H9 (cell line): ENCODE measurements around the gene HSPA4. TPM values are rescaled to one million over a fixed set of nuclear protein-coding genes. Genes with fewer than 3 reads are reported as not detected.

Experiments used
- DNase-seq: peaks from one replicate; pipeline ENCODE4 v3.0.0-alpha.2; 2017
- H2AFZ ChIP-seq: one replicate; pipeline ENCODE4 v1.6.1; 2013; ENCODE audit warnings: mild to moderate bottlenecking, low read length, control low read depth, moderate library complexity
- H2AK5ac ChIP-seq: 2 replicates; pipeline ENCODE4 v1.6.1; 2013; ENCODE audit warnings: low read length, control low read depth, mixed read lengths; ENCODE audit not compliant: insufficient read length
- H2BK120ac ChIP-seq: one replicate; pipeline ENCODE4 v1.6.1; 2013; ENCODE audit warnings: low read depth, mild to moderate bottlenecking, low read length, control low read depth, inconsistent platforms; ENCODE audit not compliant: poor library complexity, severe bottlenecking
- H2BK12ac ChIP-seq: 2 replicates; pipeline ENCODE4 v1.6.1; 2013; ENCODE audit warnings: low read length, control low read depth, mixed read lengths, low read depth; ENCODE audit not compliant: insufficient read length
- H2BK15ac ChIP-seq: 2 replicates; pipeline ENCODE4 v1.6.1; 2013; ENCODE audit warnings: low read depth, low read length, control low read depth
- H2BK20ac ChIP-seq: one replicate; pipeline ENCODE4 v1.6.1; 2013; ENCODE audit warnings: low read depth, mild to moderate bottlenecking, low read length, control low read depth, inconsistent platforms; ENCODE audit not compliant: poor library complexity, severe bottlenecking
- H2BK5ac ChIP-seq: 2 replicates; pipeline ENCODE4 v1.6.1; 2013; ENCODE audit warnings: low read length, control low read depth, mixed read lengths; ENCODE audit not compliant: insufficient read length
- H3K14ac ChIP-seq: 2 replicates; pipeline ENCODE4 v1.6.1; 2013; ENCODE audit warnings: low read length, control low read depth; ENCODE audit not compliant: insufficient read depth
- H3K18ac ChIP-seq: 2 replicates; pipeline ENCODE4 v1.6.1; 2013; ENCODE audit warnings: low read depth, mild to moderate bottlenecking, mixed read lengths, low read length, control low read depth; ENCODE audit not compliant: insufficient read length
- H3K23ac ChIP-seq: 2 replicates; pipeline ENCODE4 v1.6.1; 2013; ENCODE audit warnings: low read length, control low read depth, mixed read lengths, low read depth; ENCODE audit not compliant: insufficient read length
- H3K23me2 ChIP-seq: 2 replicates; pipeline ENCODE4 v1.6.1; 2013; ENCODE audit warnings: low read depth, mild to moderate bottlenecking, mixed read lengths, low read length, control low read depth; ENCODE audit not compliant: insufficient read length, poor library complexity, severe bottlenecking
- H3K27ac ChIP-seq: 2 replicates; pipeline ENCODE4 v1.5.1; 2013; ENCODE audit warnings: low read length, control low read depth, mixed read lengths, low read depth; ENCODE audit not compliant: insufficient read length
- H3K27me3 ChIP-seq: 2 replicates; pipeline ENCODE4 v1.6.1; 2013; ENCODE audit warnings: low read length, control low read depth, inconsistent platforms; ENCODE audit not compliant: insufficient read depth
- H3K4ac ChIP-seq: 2 replicates; pipeline ENCODE4 v1.6.1; 2013; ENCODE audit warnings: low read depth, mild to moderate bottlenecking, control low read depth, inconsistent platforms, low read length, moderate library complexity
- H3K4me1 ChIP-seq: 2 replicates; pipeline ENCODE4 v1.6.1; 2013; ENCODE audit warnings: low read length, control low read depth, inconsistent platforms; ENCODE audit not compliant: insufficient read depth
- H3K4me2 ChIP-seq: 2 replicates; pipeline ENCODE4 v1.6.1; 2013; ENCODE audit warnings: low read length, control low read depth, mixed read lengths; ENCODE audit not compliant: insufficient read length, insufficient read depth
- H3K56ac ChIP-seq: 2 replicates; pipeline ENCODE4 v1.6.1; 2013; ENCODE audit warnings: low read depth, mild to moderate bottlenecking, mixed read lengths, low read length, control low read depth; ENCODE audit not compliant: insufficient read length
- H3K79me1 ChIP-seq: 2 replicates; pipeline ENCODE4 v1.6.1; 2013; ENCODE audit warnings: low read depth, mild to moderate bottlenecking, moderate library complexity, low read length, control low read depth, inconsistent platforms; ENCODE audit not compliant: insufficient read depth, poor library complexity, severe bottlenecking
- H3K79me2 ChIP-seq: 2 replicates; pipeline ENCODE4 v1.6.1; 2013; ENCODE audit warnings: low read length, control low read depth, inconsistent platforms; ENCODE audit not compliant: insufficient read depth
- H3K9ac ChIP-seq: 2 replicates; pipeline ENCODE4 v1.6.1; 2013; ENCODE audit warnings: low read length, control low read depth, mixed read lengths; ENCODE audit not compliant: insufficient read length; ENCODE audit errors: extremely low read depth
- H3K9me3 ChIP-seq: one replicate; pipeline ENCODE4 v1.6.1; 2013; ENCODE audit warnings: low read depth, low read length, inconsistent platforms; ENCODE audit not compliant: control insufficient read depth
- H3T11ph ChIP-seq: one replicate; pipeline ENCODE4 v1.6.1; 2013; ENCODE audit warnings: mild to moderate bottlenecking, low read length, control low read depth, inconsistent platforms
- H4K20me1 ChIP-seq: one replicate; pipeline ENCODE4 v1.6.1; 2013; ENCODE audit not compliant: control insufficient read depth, insufficient read length, insufficient read depth
- H4K5ac ChIP-seq: 2 replicates; pipeline ENCODE4 v1.6.1; 2013; ENCODE audit warnings: low read depth, mild to moderate bottlenecking, mixed read lengths, low read length, control low read depth; ENCODE audit not compliant: insufficient read length
- H4K8ac ChIP-seq: replicated peaks from 2 replicates; pipeline ENCODE4 v1.6.1; 2013; ENCODE audit warnings: low read length, control low read depth, mixed read lengths, low read depth; ENCODE audit not compliant: insufficient read length
- H4K91ac ChIP-seq: 2 replicates; pipeline ENCODE4 v1.6.1; 2013; ENCODE audit warnings: low read depth, mild to moderate bottlenecking, moderate library complexity, mixed read lengths, low read length, control low read depth; ENCODE audit not compliant: insufficient read length
- H3K27ac Mint-ChIP-seq, 3 experiments: 2 replicates in 2 of 3; 3 replicates in 1 of 3; pipeline ENCODE4 v1.8.0; 2020 to 2021; ENCODE audit warnings: mixed read lengths in 3 of 3, mild to moderate bottlenecking in 1 of 3, moderate library complexity in 1 of 3
- H3K27me3 Mint-ChIP-seq: 2 replicates; pipeline ENCODE4 v1.8.0; 2021; ENCODE audit warnings: low read depth, mild to moderate bottlenecking, moderate library complexity, mixed read lengths
- H3K36me3 Mint-ChIP-seq, 3 experiments: 2 replicates in 2 of 3; 3 replicates in 1 of 3; pipeline ENCODE4 v1.8.0; 2020 to 2021; ENCODE audit warnings: low read depth in 3 of 3, mixed read lengths in 3 of 3; ENCODE audit not compliant: insufficient read depth in 1 of 3
- H3K4me1 Mint-ChIP-seq, 2 experiments: 2 replicates each; pipeline ENCODE4 v1.8.0; 2020; ENCODE audit warnings: mixed read lengths in 2 of 2
- H3K4me3 Mint-ChIP-seq, 2 experiments: 2 replicates in 1 of 2; 3 replicates in 1 of 2; pipeline ENCODE4 v1.8.0; 2020 to 2021; ENCODE audit warnings: mild to moderate bottlenecking in 2 of 2, mixed read lengths in 2 of 2, moderate library complexity in 1 of 2
- H3K9me3 Mint-ChIP-seq, 2 experiments: 2 replicates in 1 of 2; 3 replicates in 1 of 2; pipeline ENCODE4 v1.8.0; 2020; ENCODE audit warnings: mild to moderate bottlenecking in 2 of 2, mixed read lengths in 2 of 2, moderate library complexity in 1 of 2
- WGBS: extraction: QIAGEN DNeasy Blood & Tissue Kit; methylation state at CpG from one replicate; pipeline ENCODE4 v1.1.7; 2013; ENCODE audit warnings: missing lambda C conversion rate, low lambda C conversion rate, mixed read lengths; ENCODE audit not compliant: insufficient read length; ENCODE audit errors: extremely low coverage; 5-methylcytosine and 5-hydroxymethylcytosine counted together
- total RNA-seq: library from RNA; stranded (reverse); gene quantifications from 2 replicates; pipeline ENCODE4 v1.2.1, GENCODE V29; 2021
- TF ChIP-seq, protein P1 (sequence below): fragments of 200-600 bp; sonication (generic); conservative IDR thresholded peaks from 3 replicates; pipeline ENCODE4 v1.8.0; 2021; ENCODE audit warnings: antibody characterized with exemption, mild to moderate bottlenecking

HSPA4 gene
- total RNA-seq, 1 experiment from 2014 or later: 293 TPM

DNA sequence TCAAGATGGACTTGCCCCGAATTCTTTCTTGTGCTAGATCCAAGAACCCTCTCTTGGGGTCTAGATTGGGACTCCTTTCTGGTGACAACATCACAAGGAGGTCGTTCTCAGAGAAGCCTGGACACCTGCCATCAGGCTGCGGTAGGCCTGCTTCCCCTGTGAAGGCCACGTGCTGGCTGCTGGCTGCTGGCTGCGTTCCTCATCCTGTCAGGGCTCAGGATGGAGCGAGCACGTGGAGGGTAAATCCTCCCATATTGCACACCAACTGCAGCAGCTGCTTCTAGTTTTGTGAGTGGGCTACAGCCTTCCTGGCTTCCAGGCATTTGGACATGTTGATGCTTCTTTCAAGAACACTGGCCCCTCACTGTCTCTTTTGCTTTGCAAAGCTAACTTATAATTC, 95.6 kb downstream of the HSPA4 start:
- H2BK12ac ChIP-seq: no peak overlapping the region
- peaks cover 8 to 11% of the 10 kb centered on the region in 2 experiments; a peak in 4 of 5 replicates for H3K9me3 Mint-ChIP-seq
- peaks cover 6 to 7% of the 10 kb centered on the region in 2 experiments; a peak in 3 of 4 replicates for H3K4me1 Mint-ChIP-seq
- H2BK5ac ChIP-seq: no peak overlapping the region
- H3K4me3 Mint-ChIP-seq: no peak overlapping the region
- no peaks in the 10 kb centered on the region for H3K23me2 ChIP-seq
- H3K36me3 Mint-ChIP-seq: peaks cover 0 to 6% (median 4%) of the 10 kb centered on the region in 3 experiments; a peak in 4 of 7 replicates
- TF ChIP-seq, protein P1, sequence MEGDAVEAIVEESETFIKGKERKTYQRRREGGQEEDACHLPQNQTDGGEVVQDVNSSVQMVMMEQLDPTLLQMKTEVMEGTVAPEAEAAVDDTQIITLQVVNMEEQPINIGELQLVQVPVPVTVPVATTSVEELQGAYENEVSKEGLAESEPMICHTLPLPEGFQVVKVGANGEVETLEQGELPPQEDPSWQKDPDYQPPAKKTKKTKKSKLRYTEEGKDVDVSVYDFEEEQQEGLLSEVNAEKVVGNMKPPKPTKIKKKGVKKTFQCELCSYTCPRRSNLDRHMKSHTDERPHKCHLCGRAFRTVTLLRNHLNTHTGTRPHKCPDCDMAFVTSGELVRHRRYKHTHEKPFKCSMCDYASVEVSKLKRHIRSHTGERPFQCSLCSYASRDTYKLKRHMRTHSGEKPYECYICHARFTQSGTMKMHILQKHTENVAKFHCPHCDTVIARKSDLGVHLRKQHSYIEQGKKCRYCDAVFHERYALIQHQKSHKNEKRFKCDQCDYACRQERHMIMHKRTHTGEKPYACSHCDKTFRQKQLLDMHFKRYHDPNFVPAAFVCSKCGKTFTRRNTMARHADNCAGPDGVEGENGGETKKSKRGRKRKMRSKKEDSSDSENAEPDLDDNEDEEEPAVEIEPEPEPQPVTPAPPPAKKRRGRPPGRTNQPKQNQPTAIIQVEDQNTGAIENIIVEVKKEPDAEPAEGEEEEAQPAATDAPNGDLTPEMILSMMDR: no peak
- H2BK20ac ChIP-seq: no peak overlapping the region
- H3K4me1 ChIP-seq: no peaks in the 10 kb centered on the region
- no peak overlapping the region for H3K27ac Mint-ChIP-seq
- no peaks in the 10 kb centered on the region for H3K79me1 ChIP-seq
- no peak overlapping the region for H4K8ac ChIP-seq
- H3K14ac ChIP-seq: no peak overlapping the region
- no peak overlapping the region for H3K4ac ChIP-seq
- no peak overlapping the region for H4K91ac ChIP-seq
- H4K5ac ChIP-seq: no peak overlapping the region
- H3K27me3 ChIP-seq: no peaks in the 10 kb centered on the region; the same call in 1 of the 2 replicates
- H3K56ac ChIP-seq: no peak overlapping the region
- H3K18ac ChIP-seq: no peak overlapping the region
- H3K27ac ChIP-seq: no peak overlapping the region
- no peak overlapping the region for H2AK5ac ChIP-seq
- H4K20me1 ChIP-seq: no peaks in the 10 kb centered on the region
- H2AFZ ChIP-seq: no peak overlapping the region
- H3K23ac ChIP-seq: no peak overlapping the region
- no peak overlapping the region for H3T11ph ChIP-seq
- WGBS: no CpG with 5 or more reads among the region's 7 CpGs
- DNase-seq: no peak
- H3K9me3 ChIP-seq: no peaks in the 10 kb centered on the region
- H3K9ac ChIP-seq: no peak overlapping the region
- H2BK120ac ChIP-seq: no peak overlapping the region
- peaks cover 1% of the 10 kb centered on the region; the same call in 1 of the 2 replicates for H3K27me3 Mint-ChIP-seq
- no peaks in the 10 kb centered on the region for H3K79me2 ChIP-seq
- no peak overlapping the region for H3K4me2 ChIP-seq
- no peak overlapping the region for H2BK15ac ChIP-seq
